GM18858 (cell line): ENCODE data around the gene KIF1A.
"Not testable (repeated sequence)": the region's sequence is repeated elsewhere in the genome, so short reads cannot be mapped to it uniquely, and the experiment has no call there.

Source experiments
- ATAC-seq: cut with Tn5 transposase; IDR thresholded peaks from one replicate; pipeline ENCODE4 v1.9.1; 2021; ENCODE audit not compliant: unreplicated experiment

KIF1A gene

GRCh38 chr2:240689975-240690374, 130.0 kb downstream of the KIF1A start:
- ATAC-seq, result no peak

DNA sequence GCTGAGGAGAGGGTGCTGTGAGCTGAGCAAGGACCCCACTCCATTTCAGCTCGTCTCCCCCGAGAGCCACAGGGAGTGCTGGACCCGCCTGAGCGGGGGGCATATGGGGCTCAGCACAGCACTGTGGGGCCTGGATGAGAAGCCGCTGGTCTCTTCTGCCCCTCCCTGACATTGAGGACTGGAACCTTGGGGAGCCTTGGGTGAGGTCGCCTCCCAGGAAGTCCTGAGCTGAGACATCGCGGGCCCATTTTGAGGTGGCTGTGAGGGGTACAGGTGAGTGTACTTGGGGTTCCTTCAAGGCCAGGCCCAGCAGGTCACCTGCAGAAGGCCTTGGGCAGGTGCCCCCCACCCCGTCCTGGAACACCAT, 131.5 kb downstream of the KIF1A start:
- ATAC-seq, result no peak

- no peak for ATAC-seq
Observed at GRCh38 chr2:240687741-240688552, 132.1 kb downstream of the KIF1A start.

GRCh38 chr2:240687045-240687740, 132.8 kb downstream of the KIF1A start:
- no peak for ATAC-seq

- no peak for ATAC-seq
Observed at GRCh38 chr2:240686460-240686859, 133.6 kb downstream of the KIF1A start.

DNA sequence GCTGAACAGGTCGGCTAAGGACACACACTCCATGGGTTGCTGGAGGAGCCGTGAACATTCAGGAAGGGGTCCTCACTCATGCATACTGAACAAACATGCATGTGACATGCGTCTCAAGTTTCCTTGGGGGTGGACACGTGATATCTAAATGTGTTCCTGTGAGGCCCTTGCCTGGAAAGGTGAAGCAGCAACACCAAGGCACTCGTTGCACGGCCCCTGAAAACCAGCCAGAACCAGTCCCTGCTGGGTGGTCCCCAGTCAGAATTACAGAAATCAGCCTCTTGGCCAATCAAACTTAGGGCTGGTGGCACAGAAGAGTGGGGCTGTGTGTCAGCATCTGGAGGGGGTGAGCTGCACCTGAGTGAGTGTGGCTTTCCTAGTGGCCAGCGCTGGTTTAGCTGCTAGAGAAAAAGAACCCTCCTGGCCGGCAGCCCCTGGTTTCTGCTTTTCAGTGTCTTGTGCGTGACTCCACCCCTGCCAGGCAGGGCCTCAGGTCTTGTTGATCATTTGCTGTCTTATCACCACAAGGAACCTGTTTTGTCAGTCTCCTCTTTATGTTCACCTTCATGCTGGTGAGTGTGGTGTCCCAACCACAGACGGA, 134.1 kb downstream of the KIF1A start:
- ATAC-seq, result no peak

DNA sequence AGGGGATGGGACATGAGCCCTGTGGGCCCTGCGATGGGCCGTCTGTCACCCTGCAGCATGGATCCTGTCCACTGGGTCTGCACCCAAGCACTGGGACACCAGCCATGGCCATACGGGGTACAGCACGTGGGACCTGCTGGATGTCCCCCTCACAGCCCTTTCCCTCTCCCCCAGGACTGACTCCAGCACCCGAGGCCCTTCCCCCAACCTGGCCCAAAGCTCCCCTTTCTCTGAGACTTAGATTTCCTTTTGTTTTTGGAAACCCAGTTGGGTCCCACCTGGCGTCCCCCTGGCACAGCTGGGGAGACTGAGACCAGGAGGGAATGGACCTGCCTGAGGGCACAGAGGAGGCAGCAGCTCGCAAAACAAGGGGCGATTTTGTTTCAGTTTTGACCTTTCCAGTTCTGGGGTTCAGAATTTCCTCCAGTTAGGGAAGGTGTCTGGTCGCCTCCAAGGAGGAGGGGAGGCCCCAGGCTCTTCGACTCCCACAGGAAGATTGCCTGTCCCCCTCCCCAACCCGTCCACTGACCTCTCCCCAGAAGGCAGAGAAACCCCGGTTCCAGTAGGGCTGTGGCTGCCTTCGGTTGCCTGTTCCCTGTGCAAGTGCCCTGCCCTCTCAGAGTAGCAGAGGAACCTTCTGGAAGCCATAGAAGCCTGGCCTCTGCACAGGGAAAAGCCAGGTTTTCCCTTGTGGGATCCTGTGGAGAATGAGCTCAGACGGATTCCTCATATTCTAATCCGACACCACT, 135.9 kb downstream of the KIF1A start:
- not testable (repeated sequence) for ATAC-seq

GRCh38 chr2:240683329-240683979, 136.6 kb downstream of the KIF1A start:
- ATAC-seq, result not testable (repeated sequence)

DNA sequence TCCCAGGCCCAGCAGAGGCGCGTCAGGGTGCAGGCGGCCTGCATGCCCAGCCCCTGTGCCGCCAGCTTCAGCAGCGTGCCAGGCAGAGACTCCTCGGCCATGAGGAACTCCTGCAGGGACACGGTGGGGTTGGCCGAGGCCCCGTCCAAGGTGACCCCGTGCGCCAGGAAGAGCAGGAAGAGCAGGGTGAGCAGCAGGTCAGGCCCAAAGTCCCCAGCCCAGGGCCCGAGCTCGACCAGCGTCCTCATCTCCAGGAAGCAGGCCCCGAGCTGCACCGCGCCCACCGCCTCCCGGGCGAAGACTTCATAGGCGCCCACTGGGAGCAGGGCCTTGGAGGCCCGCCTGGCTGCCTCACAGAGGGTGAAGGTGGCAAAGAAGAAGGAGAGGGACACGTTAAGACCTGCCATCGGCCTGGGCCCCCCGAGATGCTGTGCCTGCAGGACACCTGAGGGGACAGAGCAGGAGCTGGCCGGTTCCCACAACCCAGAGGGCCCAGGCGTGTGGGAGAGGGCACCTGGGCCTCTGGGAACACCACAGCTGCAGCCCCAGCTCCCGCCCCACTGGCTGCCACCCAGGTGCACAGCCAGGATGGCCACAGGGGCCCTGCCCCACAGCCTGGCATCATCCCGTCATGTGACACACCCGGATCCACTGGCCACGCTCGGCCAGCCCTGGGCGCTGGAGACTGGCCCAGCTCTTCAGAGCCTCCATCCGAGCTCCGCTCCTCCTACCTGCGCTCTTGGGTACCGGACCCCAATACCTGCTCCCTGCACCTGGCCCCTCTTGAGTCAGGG, 137.4 kb downstream of the KIF1A start, which contains the start of gene AQP12B:
Gene AQP12B (minus strand): TSS at position 455 of the 794 bp plus-strand sequence. CDS start 48 bp downstream, at position 407.
- ATAC-seq, result not testable (repeated sequence)

DNA sequence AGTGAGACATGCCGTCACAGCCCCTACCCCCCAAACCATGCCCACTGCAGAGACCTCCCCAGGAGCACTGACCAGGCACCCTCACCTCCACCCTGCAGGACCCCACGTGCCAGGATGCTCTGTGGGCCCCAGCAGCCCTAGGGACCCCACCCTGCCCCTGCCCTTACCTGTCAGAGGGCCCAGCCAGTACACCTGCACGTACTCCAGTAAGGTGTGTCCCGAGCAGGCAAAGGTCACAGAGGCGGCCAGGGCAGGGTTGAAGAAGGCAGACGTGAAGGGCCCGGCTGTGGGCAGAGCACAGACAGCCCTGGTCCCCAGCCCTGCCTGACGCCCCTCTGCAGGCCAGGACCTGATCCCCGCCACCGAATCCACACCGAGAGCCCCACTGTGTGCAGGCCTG, 139.8 kb downstream of the KIF1A start:
- ATAC-seq, result not testable (repeated sequence)

GRCh38 chr2:240678909-240679308, 141.1 kb downstream of the KIF1A start:
- ATAC-seq, result not testable (repeated sequence)

DNA sequence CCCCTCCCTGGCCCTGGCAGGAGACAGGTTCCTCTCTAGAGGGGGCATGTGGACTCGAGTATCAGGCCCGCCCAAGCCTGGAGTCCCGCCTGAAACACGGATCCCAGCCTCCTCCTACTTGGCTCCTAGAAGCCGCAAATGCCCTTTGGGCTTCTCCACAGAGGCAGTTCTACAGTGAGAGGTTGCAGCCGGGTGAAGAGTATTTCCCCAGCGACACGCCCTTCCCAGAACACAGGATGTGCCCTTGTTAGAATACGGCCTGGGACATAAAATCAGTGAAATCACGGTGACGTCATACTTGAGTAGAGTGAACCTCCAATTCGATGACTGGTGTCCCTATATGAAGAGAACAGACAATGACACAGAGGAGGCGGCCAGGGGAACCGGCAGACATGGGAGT, 142.0 kb downstream of the KIF1A start:
- ATAC-seq, result not testable (repeated sequence)

DNA sequence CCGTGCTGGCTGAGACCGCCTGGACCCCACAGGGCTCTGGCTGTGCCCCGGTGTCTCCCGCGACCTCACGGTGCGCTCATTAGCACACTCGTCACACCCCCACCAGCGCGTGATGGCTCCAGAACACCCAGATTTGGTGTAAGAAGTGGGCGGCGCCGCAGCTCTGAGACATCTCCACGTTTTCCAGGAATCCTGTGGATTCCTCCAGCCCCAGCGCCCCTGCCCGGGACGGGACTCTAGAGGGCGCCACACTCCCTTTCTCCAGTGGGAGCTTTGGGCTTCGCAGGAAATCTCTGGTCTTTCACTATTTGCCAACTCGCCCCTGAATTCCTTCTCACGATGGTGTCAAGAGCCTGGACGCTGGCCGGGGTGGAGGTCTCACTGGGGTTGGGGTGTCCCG, 144.7 kb downstream of the KIF1A start:
- ATAC-seq, result not testable (repeated sequence)

DNA sequence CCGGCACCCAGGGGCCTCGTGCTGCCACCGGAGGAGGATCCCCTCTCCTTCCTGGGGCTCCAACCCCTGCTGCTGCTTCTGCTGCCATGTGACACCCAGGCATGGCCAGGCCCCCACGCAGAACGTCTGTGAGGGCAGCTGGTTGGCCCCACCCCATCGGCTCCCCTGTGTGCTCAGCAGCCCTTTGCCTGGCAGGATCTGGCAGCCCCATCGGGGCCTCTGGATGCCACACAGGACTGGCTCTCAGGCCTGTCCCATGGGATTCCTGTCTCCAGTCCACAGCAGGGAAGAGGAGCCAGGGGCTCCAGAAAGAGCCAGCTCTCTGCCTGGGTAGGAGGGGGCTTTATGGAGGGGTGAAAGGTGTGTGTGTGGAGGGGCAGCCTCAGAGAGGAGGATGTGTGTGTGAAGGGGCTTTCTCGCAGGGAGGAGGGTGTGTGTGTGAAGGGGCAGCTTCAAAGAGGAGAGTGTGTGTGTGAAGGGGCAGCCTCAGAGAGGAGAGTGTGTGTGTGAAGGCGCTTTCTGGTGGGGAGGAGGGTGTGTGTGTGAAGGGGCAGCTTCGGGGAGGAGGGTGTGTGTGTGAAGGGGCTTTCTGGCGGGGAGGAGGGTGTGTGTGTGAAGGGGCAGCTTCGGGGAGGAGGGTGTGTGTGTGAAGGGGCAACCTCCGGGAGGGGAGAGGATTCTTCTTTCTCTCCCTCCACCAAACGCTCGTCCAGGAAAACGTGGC, 145.4 kb downstream of the KIF1A start:
- ATAC-seq, result not testable (repeated sequence)

DNA sequence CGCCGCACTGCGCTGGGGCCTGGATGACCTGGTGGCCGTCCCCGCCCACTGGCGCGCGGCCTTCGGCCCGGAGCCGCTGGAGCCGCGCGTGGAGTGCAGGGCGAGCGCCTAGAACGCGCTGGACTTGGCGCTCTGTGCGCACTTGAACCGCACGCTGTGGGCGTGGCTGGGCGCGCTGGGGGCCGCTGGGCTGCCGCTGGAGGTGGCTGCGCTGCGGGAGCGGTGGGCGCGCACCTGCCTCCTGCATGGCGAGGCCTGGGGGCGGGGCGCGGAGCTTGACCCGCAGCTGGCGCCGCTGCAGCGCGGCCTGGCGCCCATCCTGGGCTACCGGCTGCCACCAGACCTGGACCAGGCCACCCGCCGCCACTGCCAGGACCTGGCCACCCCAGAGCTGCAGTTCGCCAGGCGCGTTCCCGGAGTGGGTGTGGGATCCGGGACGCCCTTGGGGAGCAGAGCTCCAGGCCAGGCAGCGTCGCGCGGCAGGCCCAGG, 147.3 kb downstream of the KIF1A start:
- no peak for ATAC-seq

DNA sequence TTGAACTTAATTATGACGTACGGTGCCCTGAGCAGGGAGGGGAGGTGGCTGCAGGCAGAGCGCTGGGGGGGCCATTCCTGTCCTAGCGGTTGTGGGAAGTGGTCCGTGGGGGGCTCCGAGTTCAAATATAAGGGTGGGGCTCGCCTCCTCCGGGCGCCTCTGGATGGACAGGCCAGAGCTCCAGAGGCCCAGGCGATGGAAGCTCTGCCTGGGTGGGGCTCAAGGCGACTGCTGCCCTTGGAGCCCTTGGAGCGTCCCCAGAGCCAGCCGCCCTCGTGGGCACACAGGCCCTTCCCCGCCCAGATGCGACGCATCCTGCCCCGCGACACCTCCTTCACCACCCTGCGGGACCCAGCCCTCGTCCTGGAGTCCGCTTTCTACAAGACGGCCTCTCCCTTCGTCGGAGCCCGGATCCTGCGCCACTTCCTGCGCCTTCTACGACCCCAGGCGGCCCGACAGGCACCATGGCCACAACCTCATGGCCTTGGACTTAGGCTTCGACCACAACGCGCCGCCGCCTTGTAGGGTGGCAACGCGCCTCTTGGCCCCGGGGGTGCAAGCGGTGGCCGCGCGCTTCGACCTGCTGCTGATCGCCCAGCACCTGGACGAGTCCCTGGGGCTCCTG, 147.8 kb downstream of the KIF1A start:
- no peak for ATAC-seq

DNA sequence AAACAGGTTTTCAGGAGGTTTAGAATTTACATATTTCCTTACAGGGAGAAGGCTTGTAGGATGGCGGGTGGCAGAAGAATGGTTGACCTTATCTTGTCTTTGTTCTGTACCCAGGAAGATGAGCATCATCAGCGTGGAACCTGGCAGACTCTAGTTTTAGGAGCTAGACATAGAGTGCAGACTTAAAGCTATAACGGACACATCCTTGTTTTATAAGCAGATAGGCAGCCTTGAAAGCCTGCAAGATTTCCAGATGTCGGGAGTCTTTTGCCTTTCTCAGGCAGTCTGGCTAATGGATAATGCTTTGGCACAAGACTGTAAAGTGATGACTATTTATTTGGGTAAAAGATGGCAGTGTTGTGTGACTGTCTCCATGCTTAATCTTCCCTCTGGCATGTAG, 149.1 kb downstream of the KIF1A start:
- no peak for ATAC-seq

DNA sequence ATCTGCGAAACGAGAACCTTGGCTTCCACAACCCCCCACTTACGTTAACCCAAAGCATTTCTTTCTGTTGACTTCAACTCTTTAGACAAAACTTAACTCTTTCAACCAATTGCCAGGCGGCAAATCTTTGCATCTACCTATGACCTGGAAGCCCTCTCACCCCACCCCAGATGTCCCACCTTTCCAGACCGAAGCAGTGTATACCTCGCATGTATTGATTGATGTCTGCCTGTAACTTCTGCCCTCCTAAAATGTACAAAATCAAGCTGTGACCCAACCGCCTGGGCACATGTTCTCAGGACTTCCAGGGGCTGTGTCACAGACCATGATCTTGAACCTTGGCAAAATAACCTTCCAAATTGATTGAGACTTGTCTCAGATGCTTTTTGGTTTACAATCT, 149.6 kb downstream of the KIF1A start:
- ATAC-seq, result no peak

DNA sequence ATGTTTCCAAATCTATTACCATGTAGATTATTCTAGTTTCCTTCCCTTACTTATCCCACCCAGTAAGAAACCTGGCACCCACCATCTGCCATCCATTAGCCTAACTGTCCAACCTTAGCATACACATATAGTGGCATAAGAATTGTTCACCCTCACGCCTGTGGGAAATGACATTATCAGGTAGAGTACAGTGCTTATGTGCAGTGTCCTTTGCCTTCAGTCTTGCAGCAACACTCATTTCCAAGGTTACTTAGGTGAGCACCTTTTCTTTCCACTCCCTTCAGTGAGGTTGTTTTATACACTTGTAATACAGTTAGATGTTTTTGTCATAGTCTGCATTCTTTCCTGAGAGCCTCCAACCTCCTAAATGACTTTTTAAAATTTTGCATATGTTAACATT, 155.4 kb downstream of the KIF1A start:
- no peak for ATAC-seq
